ENCODE data around the gene KHNYN.
"Not testable (repeated sequence)": the region's sequence is repeated elsewhere in the genome, so short reads cannot be mapped to it uniquely, and the experiment has no call there.

- TF ChIP-seq, protein P1, sequence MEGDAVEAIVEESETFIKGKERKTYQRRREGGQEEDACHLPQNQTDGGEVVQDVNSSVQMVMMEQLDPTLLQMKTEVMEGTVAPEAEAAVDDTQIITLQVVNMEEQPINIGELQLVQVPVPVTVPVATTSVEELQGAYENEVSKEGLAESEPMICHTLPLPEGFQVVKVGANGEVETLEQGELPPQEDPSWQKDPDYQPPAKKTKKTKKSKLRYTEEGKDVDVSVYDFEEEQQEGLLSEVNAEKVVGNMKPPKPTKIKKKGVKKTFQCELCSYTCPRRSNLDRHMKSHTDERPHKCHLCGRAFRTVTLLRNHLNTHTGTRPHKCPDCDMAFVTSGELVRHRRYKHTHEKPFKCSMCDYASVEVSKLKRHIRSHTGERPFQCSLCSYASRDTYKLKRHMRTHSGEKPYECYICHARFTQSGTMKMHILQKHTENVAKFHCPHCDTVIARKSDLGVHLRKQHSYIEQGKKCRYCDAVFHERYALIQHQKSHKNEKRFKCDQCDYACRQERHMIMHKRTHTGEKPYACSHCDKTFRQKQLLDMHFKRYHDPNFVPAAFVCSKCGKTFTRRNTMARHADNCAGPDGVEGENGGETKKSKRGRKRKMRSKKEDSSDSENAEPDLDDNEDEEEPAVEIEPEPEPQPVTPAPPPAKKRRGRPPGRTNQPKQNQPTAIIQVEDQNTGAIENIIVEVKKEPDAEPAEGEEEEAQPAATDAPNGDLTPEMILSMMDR (IDR thresholded peaks at IDR 0.05) = not testable (repeated sequence)
- TF ChIP-seq POLR2A (IDR thresholded peaks at IDR 0.05) = not testable (repeated sequence)
These were observed 42.2 kb upstream of the KHNYN start for GRCh38 chr14:24387579-24387978.
